ENCODE data around the gene DNAH17.
A peak's percentile ranks its signal among the peaks of the same experiment; 100 is the strongest.

DNAH17 gene

DNA sequence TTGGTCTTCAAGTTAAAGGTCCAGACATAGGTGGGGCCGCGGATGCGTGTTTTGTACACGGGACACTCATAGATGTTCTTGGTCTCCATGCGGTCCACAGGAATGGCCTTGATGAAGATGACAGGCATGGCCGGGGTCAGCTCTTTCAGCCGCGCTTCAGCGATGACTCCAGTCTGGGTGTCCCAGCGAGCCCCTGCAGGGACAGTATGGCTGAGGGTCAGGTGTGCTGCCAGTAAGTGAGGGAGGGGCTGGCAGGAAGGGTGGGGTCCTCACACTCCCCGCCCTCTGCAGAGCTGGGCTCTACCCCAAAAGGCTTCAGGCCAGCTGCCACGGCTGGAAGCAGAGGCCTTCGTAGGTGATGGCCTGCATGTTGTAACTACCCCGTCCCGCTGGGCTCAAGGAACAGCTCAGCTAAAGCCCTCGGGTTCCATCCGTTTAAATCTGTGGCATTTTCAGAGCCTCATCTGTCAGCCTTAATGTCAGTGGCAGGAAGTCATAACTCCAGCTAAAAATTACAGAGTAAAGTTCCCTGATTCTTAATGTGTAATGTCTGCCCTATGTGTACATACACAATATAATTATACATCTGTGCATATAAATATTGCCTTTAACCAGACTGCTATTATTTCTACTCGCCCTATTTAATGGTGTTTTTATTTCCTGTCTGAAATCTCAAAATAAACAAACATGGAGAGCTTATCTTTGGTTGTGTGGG lies 153.1 kb downstream of the DNAH17 start:
- no peak overlapping the region for H3K4me3 ChIP-seq (ENCODE audit: low read depth, low read length)
- TF ChIP-seq CTCF (conservative IDR thresholded peaks at IDR 0.05; ENCODE audit: low read depth, low read length): no peak
- DNase-seq (ENCODE audit: low read depth): no peak

GRCh38 chr17:78422872-78423588 lies 154.2 kb downstream of the DNAH17 start:
- no peak overlapping the region for H3K4me3 ChIP-seq (ENCODE audit: low read depth, low read length)
- TF ChIP-seq CTCF (conservative IDR thresholded peaks at IDR 0.05; ENCODE audit: low read depth, low read length): no peak

DNA sequence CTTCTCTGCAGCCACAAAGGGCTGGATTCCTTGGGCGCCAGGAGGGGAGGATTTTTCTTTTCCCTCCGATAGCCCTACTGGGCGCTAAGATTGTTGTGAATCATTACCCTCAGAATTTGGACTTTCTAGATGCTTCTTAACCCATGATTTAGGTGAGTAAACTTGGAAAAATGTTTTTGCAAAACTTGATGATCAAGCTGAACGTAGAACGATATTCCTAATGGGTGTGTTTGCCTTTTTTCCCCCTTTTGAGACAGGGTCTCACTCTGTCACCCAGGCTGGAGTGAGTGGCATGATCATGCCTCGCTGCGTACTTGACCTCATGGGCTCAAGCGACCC lies 155.0 kb downstream of the DNAH17 start:
- H3K4me3 ChIP-seq (ENCODE audit: low read depth, low read length): no peak overlapping the region
- TF ChIP-seq CTCF (conservative IDR thresholded peaks at IDR 0.05; ENCODE audit: low read depth, low read length): no peak

More at GRCh38 chr17:78422872-78423588, 154.2 kb downstream of the DNAH17 start:
- no peak for DNase-seq (ENCODE audit: low read depth)

DNA sequence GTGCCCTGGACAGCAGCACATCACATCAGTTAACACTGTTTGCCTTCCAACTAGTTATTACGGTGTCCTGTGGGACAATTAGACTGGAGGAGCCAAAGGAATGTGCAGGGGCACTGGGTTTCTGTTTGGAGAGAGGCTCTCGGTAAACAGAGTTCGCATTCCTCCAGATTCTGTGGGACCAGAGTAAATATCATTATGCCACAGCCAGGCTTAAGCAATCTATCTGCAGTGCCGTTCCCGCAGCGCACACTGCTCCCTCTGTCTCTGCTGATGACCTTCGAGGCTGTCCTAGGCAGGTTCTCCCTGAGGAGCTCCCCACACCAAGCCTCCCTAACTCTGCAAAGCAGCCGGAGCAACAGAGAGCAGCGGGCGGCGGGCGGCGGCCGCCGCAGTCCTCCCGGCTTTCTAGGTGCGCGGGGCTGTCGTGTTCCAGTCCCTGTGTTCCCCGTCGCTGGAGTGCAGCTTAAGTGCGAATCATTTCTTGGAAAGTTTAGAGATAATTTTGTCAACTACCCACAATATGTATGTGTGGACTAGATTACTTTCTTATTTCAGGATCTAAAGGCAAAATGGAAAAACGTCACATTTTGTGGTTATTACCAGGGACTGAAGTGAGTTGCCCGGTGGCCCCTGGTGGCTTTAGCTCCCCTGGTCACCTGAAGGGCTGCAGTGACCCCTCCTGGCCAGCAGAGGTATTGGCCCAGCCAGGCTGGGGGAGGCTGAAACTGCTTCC lies 155.5 kb downstream of the DNAH17 start:
- DNase-seq (ENCODE audit: low read depth): peak; percentile 78
- no peak overlapping the region for H3K4me3 ChIP-seq (ENCODE audit: low read depth, low read length)
- TF ChIP-seq CTCF (conservative IDR thresholded peaks at IDR 0.05; ENCODE audit: low read depth, low read length): peak; percentile 98

More for the DNA sequence above, 155.0 kb downstream of the DNAH17 start:
- DNase-seq (ENCODE audit: low read depth): no peak

DNA sequence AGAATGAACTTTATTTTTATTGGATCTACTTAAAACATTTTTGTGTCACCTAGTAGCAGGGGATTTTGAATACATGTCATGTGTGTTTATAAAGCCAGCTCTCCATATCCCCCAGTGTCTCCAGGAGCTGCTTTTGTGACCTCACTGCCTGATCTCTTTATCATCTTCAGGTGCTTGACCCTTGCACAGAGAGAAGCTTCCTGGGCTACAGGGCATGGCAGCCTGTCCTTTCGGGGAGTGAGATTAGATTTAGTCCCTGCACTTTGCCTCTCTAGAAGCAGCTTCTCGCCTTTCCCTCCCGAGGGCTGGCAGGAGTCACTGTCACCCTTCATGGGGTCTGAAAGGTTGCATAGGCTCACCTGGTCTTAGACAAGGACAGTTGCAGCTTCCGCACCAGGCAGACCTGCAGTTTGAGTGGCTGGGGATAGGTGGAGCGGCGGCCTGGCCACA lies 156.1 kb downstream of the DNAH17 start:
- no peak for TF ChIP-seq CTCF (conservative IDR thresholded peaks at IDR 0.05; ENCODE audit: low read depth, low read length)
- no peak for DNase-seq (ENCODE audit: low read depth)

GRCh38 chr17:78419970-78420815 lies 157.0 kb downstream of the DNAH17 start:
- no peak for DNase-seq (ENCODE audit: low read depth)
- no peak overlapping the region for H3K4me3 ChIP-seq (ENCODE audit: low read depth, low read length)
- no peak for TF ChIP-seq CTCF (conservative IDR thresholded peaks at IDR 0.05; ENCODE audit: low read depth, low read length)

More for the DNA sequence above, 156.1 kb downstream of the DNAH17 start:
- H3K4me3 ChIP-seq (ENCODE audit: low read depth, low read length): no peak overlapping the region

Measured in choroid plexus epithelial cell (primary cell).